ENCODE measurements around the gene UNC50.

The UNC50 gene

GRCh38 chr2:98578231-98578630 lies 30.2 kb upstream of the UNC50 start:
- peaks cover 22% of the 10 kb centered on the region for H3K79me2 ChIP-seq (ENCODE audit: low read length)
- TF ChIP-seq, protein P1, sequence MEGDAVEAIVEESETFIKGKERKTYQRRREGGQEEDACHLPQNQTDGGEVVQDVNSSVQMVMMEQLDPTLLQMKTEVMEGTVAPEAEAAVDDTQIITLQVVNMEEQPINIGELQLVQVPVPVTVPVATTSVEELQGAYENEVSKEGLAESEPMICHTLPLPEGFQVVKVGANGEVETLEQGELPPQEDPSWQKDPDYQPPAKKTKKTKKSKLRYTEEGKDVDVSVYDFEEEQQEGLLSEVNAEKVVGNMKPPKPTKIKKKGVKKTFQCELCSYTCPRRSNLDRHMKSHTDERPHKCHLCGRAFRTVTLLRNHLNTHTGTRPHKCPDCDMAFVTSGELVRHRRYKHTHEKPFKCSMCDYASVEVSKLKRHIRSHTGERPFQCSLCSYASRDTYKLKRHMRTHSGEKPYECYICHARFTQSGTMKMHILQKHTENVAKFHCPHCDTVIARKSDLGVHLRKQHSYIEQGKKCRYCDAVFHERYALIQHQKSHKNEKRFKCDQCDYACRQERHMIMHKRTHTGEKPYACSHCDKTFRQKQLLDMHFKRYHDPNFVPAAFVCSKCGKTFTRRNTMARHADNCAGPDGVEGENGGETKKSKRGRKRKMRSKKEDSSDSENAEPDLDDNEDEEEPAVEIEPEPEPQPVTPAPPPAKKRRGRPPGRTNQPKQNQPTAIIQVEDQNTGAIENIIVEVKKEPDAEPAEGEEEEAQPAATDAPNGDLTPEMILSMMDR (IDR thresholded peaks at IDR 0.05; ENCODE audit: low read length): no peak
- TF ChIP-seq EZH2phosphoT487 (IDR thresholded peaks at IDR 0.05; ENCODE audit: low read length) (no peak), EZH2 (optimal IDR thresholded peaks at IDR 0.05; ENCODE audit: low read depth, low read length) (no peak)
- no peak overlapping the region for H3K4me2 ChIP-seq (ENCODE audit: low read depth, low read length)
- peaks cover 22% of the 10 kb centered on the region for H3K36me3 ChIP-seq (replicated peaks; ENCODE audit: insufficient read depth, low read length)
- no peaks in the 10 kb centered on the region for H3K4me1 ChIP-seq (ENCODE audit: low read length)
- no peak overlapping the region for H3K9ac ChIP-seq (ENCODE audit: low read length)
- H3K27me3 ChIP-seq (replicated peaks; ENCODE audit: insufficient read depth, low read length): no peaks in the 10 kb centered on the region
- no peaks in the 10 kb centered on the region for H3K9me3 ChIP-seq (replicated peaks; ENCODE audit: insufficient read depth, low read length)
- no peak for DNase-seq
- H3K9me2 ChIP-seq (replicated peaks; ENCODE audit: insufficient read depth, low read length): no peaks in the 10 kb centered on the region
- H2AFZ ChIP-seq (ENCODE audit: low read length): no peak overlapping the region
- no peak overlapping the region for H3K27ac ChIP-seq (ENCODE audit: low read length)
- no peak overlapping the region for H3K4me3 ChIP-seq (ENCODE audit: low read length)
- H4K20me1 ChIP-seq (ENCODE audit: insufficient read depth, low read length): no peaks in the 10 kb centered on the region
- H3F3A ChIP-seq (ENCODE audit: insufficient read depth, low read length): no peaks in the 10 kb centered on the region; the same call in 1 of the 2 replicates

GRCh38 chr2:98579926-98580325 lies 28.5 kb upstream of the UNC50 start:
- no peak overlapping the region for H3K4me2 ChIP-seq (ENCODE audit: low read depth, low read length)
- TF ChIP-seq, protein P1 (IDR thresholded peaks at IDR 0.05; ENCODE audit: low read length): no peak
- no peak for TF ChIP-seq EZH2 (optimal IDR thresholded peaks at IDR 0.05; ENCODE audit: low read depth, low read length)
- no peak for TF ChIP-seq EZH2phosphoT487 (IDR thresholded peaks at IDR 0.05; ENCODE audit: low read length)
- H4K20me1 ChIP-seq (ENCODE audit: insufficient read depth, low read length): no peaks in the 10 kb centered on the region
- no peak overlapping the region for H2AFZ ChIP-seq (ENCODE audit: low read length)
- H3K79me2 ChIP-seq (ENCODE audit: low read length): peaks cover 17% of the 10 kb centered on the region
- H3K36me3 ChIP-seq (replicated peaks; ENCODE audit: insufficient read depth, low read length): peaks cover 24% of the 10 kb centered on the region
- H3K9me2 ChIP-seq (replicated peaks; ENCODE audit: insufficient read depth, low read length): no peaks in the 10 kb centered on the region
- H3K9ac ChIP-seq (ENCODE audit: low read length): no peak overlapping the region
- no peaks in the 10 kb centered on the region for H3K4me1 ChIP-seq (ENCODE audit: low read length)
- H3K9me3 ChIP-seq (replicated peaks; ENCODE audit: insufficient read depth, low read length): no peaks in the 10 kb centered on the region
- no peak overlapping the region for H3K4me3 ChIP-seq (ENCODE audit: low read length)
- DNase-seq: no peak
- no peaks in the 10 kb centered on the region for H3K27me3 ChIP-seq (replicated peaks; ENCODE audit: insufficient read depth, low read length)
- no peaks in the 10 kb centered on the region; the same call in 1 of the 2 replicates for H3F3A ChIP-seq (ENCODE audit: insufficient read depth, low read length)
- H3K27ac ChIP-seq (ENCODE audit: low read length): no peak overlapping the region

GRCh38 chr2:98580656-98581284 lies 27.6 kb upstream of the UNC50 start:
- H3K4me1 ChIP-seq (ENCODE audit: low read length): no peaks in the 10 kb centered on the region
- no peak overlapping the region for H3K9ac ChIP-seq (ENCODE audit: low read length)
- H3K27ac ChIP-seq (ENCODE audit: low read length): no peak overlapping the region
- H3K4me3 ChIP-seq (ENCODE audit: low read length): no peak overlapping the region
- H3K27me3 ChIP-seq (replicated peaks; ENCODE audit: insufficient read depth, low read length): no peaks in the 10 kb centered on the region
- TF ChIP-seq EZH2phosphoT487 (IDR thresholded peaks at IDR 0.05; ENCODE audit: low read length): no peak
- TF ChIP-seq EZH2 (optimal IDR thresholded peaks at IDR 0.05; ENCODE audit: low read depth, low read length): no peak
- TF ChIP-seq, protein P1 (IDR thresholded peaks at IDR 0.05; ENCODE audit: low read length): no peak
- no peaks in the 10 kb centered on the region for H4K20me1 ChIP-seq (ENCODE audit: insufficient read depth, low read length)
- DNase-seq: no peak
- H3K79me2 ChIP-seq (ENCODE audit: low read length): peaks cover 11% of the 10 kb centered on the region
- no peak overlapping the region for H2AFZ ChIP-seq (ENCODE audit: low read length)
- peaks cover 4% of the 10 kb centered on the region; the same call in 1 of the 2 replicates for H3F3A ChIP-seq (ENCODE audit: insufficient read depth, low read length)
- H3K36me3 ChIP-seq (replicated peaks; ENCODE audit: insufficient read depth, low read length): peaks cover 23% of the 10 kb centered on the region
- no peak overlapping the region for H3K4me2 ChIP-seq (ENCODE audit: low read depth, low read length)
- H3K9me3 ChIP-seq (replicated peaks; ENCODE audit: insufficient read depth, low read length): no peaks in the 10 kb centered on the region
- no peaks in the 10 kb centered on the region for H3K9me2 ChIP-seq (replicated peaks; ENCODE audit: insufficient read depth, low read length)
